KBM-7 (cell line): ENCODE data around the gene CT45A10.
"Not testable (repeated sequence)": the region's sequence is repeated elsewhere in the genome, so short reads cannot be mapped to it uniquely, and the experiment has no call there.

Source experiments
- DNase-seq: peaks from one replicate; pipeline ENCODE4 v3.0.0-alpha.2; 2015
- in situ Hi-C: fragments of 300-500 bp; cut with MboI; formaldehyde crosslinking; loops from 2 replicates; pipeline ENCODE4 v1.14.3; 2020; ENCODE audit warnings: low sequenced_read_pairs, low pct_unique_long_range_greater_than_20kb, mixed read lengths

The CT45A10 gene

GRCh38 chrX:135893294-135893817, at the start of gene CT45A10, which contains the start of gene SAGE1:
CT45A10 (minus strand) TSS chrX:135893444; CDS start chrX:135885344, 8,100 bp downstream.
SAGE1 (plus strand) TSS chrX:135893716; CDS start chrX:135896243, 2,527 bp downstream.
- no peak for DNase-seq
- in situ Hi-C loops: no loop called here

GRCh38 chrX:135931644-135932487, 38.6 kb upstream of the CT45A10 start:
- peak; percentile 62 for DNase-seq
- in situ Hi-C loops: no loop called here

- in situ Hi-C loops: no loop called here
- DNase-seq: no peak
These were observed 34.7 kb upstream of the CT45A10 start for GRCh38 chrX:135927897-135928296.

- in situ Hi-C loops: no loop called here
- DNase-seq: no peak
These were observed 30.1 kb upstream of the CT45A10 start for GRCh38 chrX:135923353-135923752.

GRCh38 chrX:135920516-135920915, 27.3 kb upstream of the CT45A10 start:
- DNase-seq, in situ Hi-C loops: not testable (repeated sequence)

GRCh38 chrX:135914404-135914803, 21.2 kb upstream of the CT45A10 start:
- DNase-seq: no peak
- in situ Hi-C loops: no loop called here

GRCh38 chrX:135910251-135910650, 17.0 kb upstream of the CT45A10 start:
- in situ Hi-C loops: no loop called here

GRCh38 chrX:135892781-135893180, 463 bp downstream of the CT45A10 start:
- no peak for DNase-seq
- in situ Hi-C loops: no loop called here

More at GRCh38 chrX:135910251-135910650, 17.0 kb upstream of the CT45A10 start:
- no peak for DNase-seq

- no peak for DNase-seq
- in situ Hi-C loops: no loop called here
These were observed 3.1 kb downstream of the CT45A10 start for GRCh38 chrX:135890087-135890585.

- peak; percentile 52 for DNase-seq
- in situ Hi-C loops: not testable (repeated sequence)
These were observed 4.3 kb downstream of the CT45A10 start for GRCh38 chrX:135888976-135889375.

GRCh38 chrX:135888230-135888629, 5.0 kb downstream of the CT45A10 start:
- DNase-seq, in situ Hi-C loops: not testable (repeated sequence)

- in situ Hi-C loops: not testable (repeated sequence)
These were observed 10.5 kb downstream of the CT45A10 start for GRCh38 chrX:135882741-135883140.

GRCh38 chrX:135871712-135872111, 21.5 kb downstream of the CT45A10 start, which contains the start of gene CT45A9:
CT45A9 (minus strand) TSS chrX:135871812; CDS start chrX:135868061, 3,751 bp downstream.
- DNase-seq, in situ Hi-C loops: not testable (repeated sequence)

More at GRCh38 chrX:135882741-135883140, 10.5 kb downstream of the CT45A10 start:
- DNase-seq: not testable (repeated sequence)

- in situ Hi-C loops, DNase-seq: not testable (repeated sequence)
These were observed 38.8 kb downstream of the CT45A10 start, which contains the start of gene CT45A8 for GRCh38 chrX:135854438-135854837. CT45A8 (minus strand) TSS chrX:135854538; CDS start chrX:135850783, 3,755 bp downstream.

- DNase-seq, in situ Hi-C loops: not testable (repeated sequence)
These were observed 56.1 kb downstream of the CT45A10 start, which contains the start of gene CT45A7 for GRCh38 chrX:135837180-135837579. CT45A7 (minus strand) TSS chrX:135837280; CDS start chrX:135833533, 3,747 bp downstream.
